Right lobe of liver (tissue), 6 donors: ENCODE measurements around the gene SLX4IP. TPM values are rescaled to one million over a fixed set of nuclear protein-coding genes. Genes with fewer than 3 reads are reported as not detected.
A peak's percentile ranks its signal among the peaks of the same experiment; 100 is the strongest.

Experiments used
- ATAC-seq, 4 donors: fragments of 200-7000 bp; cut with Tn5 transposase; one replicate each; pipeline ENCODE4 v1.9.1; 2020; ENCODE audit warnings: mild to moderate bottlenecking in 4 of 4, moderate library complexity in 4 of 4
- DNase-seq, 3 donors: peaks; one replicate each; pipeline ENCODE4 v3.0.0-alpha.2; 2020
- H3K27ac ChIP-seq, 3 donors: fragments of 200-600 bp; one replicate each; pipeline ENCODE4 v1.8.0; 2022
- H3K27me3 ChIP-seq, 2 donors: fragments of 200-600 bp; one replicate each; pipeline ENCODE4 v1.8.0; 2022
- H3K36me3 ChIP-seq, 4 donors: fragments of 200-600 bp; sonication (generic) in 1 of 4; one replicate each; pipeline versions ENCODE4 v1.5.1 to v1.8.0; 2017 to 2022; ENCODE audit warnings: control low read depth in 1 of 4
- H3K4me1 ChIP-seq, 4 donors: fragments of 200-600 bp; sonication (generic) in 1 of 4; one replicate each; pipeline versions ENCODE4 v1.5.1 to v1.8.0; 2017 to 2022; ENCODE audit warnings: control low read depth in 1 of 4
- H3K4me3 ChIP-seq, 3 donors: fragments of 200-600 bp; one replicate each; pipeline ENCODE4 v1.8.0; 2022
- H3K9me3 ChIP-seq, 4 donors: fragments of 200-600 bp; sonication (generic) in 1 of 4; one replicate each; pipeline versions ENCODE4 v1.5.1 to v1.8.0; 2017 to 2022; ENCODE audit warnings: control low read depth in 1 of 4
- CTCF ChIP-seq, 4 donors: fragments of 200-600 bp in 3 of 4; fragments of 450-650 bp in 1 of 4; IDR thresholded peaks; one replicate each; pipeline versions ENCODE4 v1.5.1 to v1.8.0; 2016 to 2022; ENCODE audit warnings: antibody characterized with exemption in 4 of 4, mild to moderate bottlenecking in 2 of 4
- POLR2A ChIP-seq: fragments of 450-650 bp; IDR thresholded peaks from one replicate; pipeline ENCODE4 v1.6.1; 2017; ENCODE audit warnings: antibody characterized with exemption, mild to moderate bottlenecking
- WGBS: methylation state at CpG from one replicate; pipeline ENCODE4 v1.1.6; 2018; ENCODE audit warnings: low coverage, low lambda C conversion rate; ENCODE audit not compliant: insufficient coverage; ENCODE audit errors: missing lambda C conversion rate; 5-methylcytosine and 5-hydroxymethylcytosine counted together
- intact Hi-C, 2 donors: fragments of 100-400 bp; cut with DNase I; formaldehyde crosslinking; loops; one replicate each; pipeline versions ENCODE4 v1.11.2 to v1.14.1; 2022
- total RNA-seq, 6 experiments: library from RNA; depleted of rRNA in 2 of 6; stranded (reverse); fragments of >200 nt in 2 of 6; fragmentation: NEBNext Ultra II Directional in 3 of 6; extraction: Animal tissue kit (Norgen Biotek cat#: 25700) in 3 of 6; gene quantifications; one replicate each; pipeline versions ENCODE4 v1.1.0 to v1.2.4, GENCODE V29; 2016 to 2023
- donor health status: DM: no; HTN: yes; CAD: no.
- donor health status: DM: no; HTN: no; CAD: no.
- donor health status: DM: no; HTN: no; CAD: no.
- donor health status: DM: no; HTN: yes; CAD: no.
- donor health status: DM: no; HTN: yes; CAD: no.

SLX4IP gene
- total RNA-seq, 6 experiments from 2014 or later: 2.0 to 4.0 (median 3.5) TPM

GRCh38 chr20:10498200-10498599, 63.1 kb downstream of the SLX4IP start:
- Histone ChIP-seq H3K27ac (no peak overlapping the region), H3K36me3 (no peaks in the 10 kb centered on the region), H3K4me1 (no peaks in the 10 kb centered on the region), H3K4me3 (no peak overlapping the region), H3K27me3 (no peaks in the 10 kb centered on the region), H3K9me3 (no peaks in the 10 kb centered on the region)
- intact Hi-C loops: no loop called here
- no peak for TF ChIP-seq POLR2A
- no peak for TF ChIP-seq CTCF (IDR thresholded peaks at IDR 0.05)
- no peak for DNase-seq
- peak in 3 of 4 donors; percentile 19 to 47 (median 40) for ATAC-seq
- 50% methylated on average over 1 of the region's 1 CpG for WGBS

- Histone ChIP-seq H3K4me3 (no peak overlapping the region), H3K27ac (no peak overlapping the region), H3K36me3 (no peaks in the 10 kb centered on the region), H3K4me1 (peaks cover 0 to 24% (median 11%) of the 10 kb centered on the region in 4 donors), H3K27me3 (no peaks in the 10 kb centered on the region), H3K9me3 (no peaks in the 10 kb centered on the region)
- intact Hi-C loops: no loop called here
- TF ChIP-seq CTCF (IDR thresholded peaks at IDR 0.05) (no peak), POLR2A (no peak)
- peak in 1 of 4 donors; percentile 13 for ATAC-seq
- no peak for DNase-seq
- 56% methylated on average over 4 of the region's 4 CpGs for WGBS
Measured at GRCh38 chr20:10501402-10501801, 66.3 kb downstream of the SLX4IP start.

- TF ChIP-seq POLR2A (no peak), CTCF (IDR thresholded peaks at IDR 0.05) (no peak)
- no CpG with 5 or more reads among the region's 5 CpGs for whole genome bisulfite sequencing
- intact Hi-C loops: no loop called here
- peaks cover 0 to 27% (median 12%) of the 10 kb centered on the region in 4 donors for H3K4me1 ChIP-seq
- no peak overlapping the region for H3K4me3 ChIP-seq
- H3K27ac ChIP-seq: no peak overlapping the region
- DNase-seq (no peak), ATAC-seq (no peak)
- H3K9me3 ChIP-seq: no peaks in the 10 kb centered on the region
- no peaks in the 10 kb centered on the region for H3K36me3 ChIP-seq
- no peaks in the 10 kb centered on the region for H3K27me3 ChIP-seq
Measured at GRCh38 chr20:10502098-10502526, 67.0 kb downstream of the SLX4IP start.

DNA sequence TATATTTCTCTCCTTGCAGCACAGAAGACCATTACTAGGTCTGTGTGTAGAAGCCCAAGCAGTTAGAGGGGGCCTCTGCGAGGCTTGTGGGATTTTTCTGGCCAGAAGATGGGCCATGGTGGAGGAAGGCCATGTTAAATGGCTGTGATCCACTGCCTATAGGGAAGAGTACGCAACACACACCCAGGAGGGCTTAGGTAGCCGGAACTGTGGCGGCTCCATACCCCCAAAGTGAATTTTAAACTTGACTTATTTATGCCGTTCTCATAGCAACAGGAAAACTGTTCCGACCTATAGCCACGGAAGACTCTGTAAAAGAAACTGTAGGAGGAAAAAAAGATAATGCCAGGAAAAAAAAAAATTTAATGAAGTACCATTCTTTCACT, 69.5 kb downstream of the SLX4IP start:
- H3K4me1 ChIP-seq: peaks cover 0 to 29% (median 14%) of the 10 kb centered on the region in 4 donors
- 65% methylated on average over 7 of the region's 7 CpGs for WGBS
- H3K27me3 ChIP-seq: no peaks in the 10 kb centered on the region
- peak overlapping the region in 2 of 3 donors; percentile 32 to 61 for H3K27ac ChIP-seq
- no peak overlapping the region for H3K4me3 ChIP-seq
- no peaks in the 10 kb centered on the region for H3K36me3 ChIP-seq
- intact Hi-C loops: no loop called here
- no peak for ATAC-seq
- no peak for TF ChIP-seq CTCF (IDR thresholded peaks at IDR 0.05)
- no peak for TF ChIP-seq POLR2A
- no peak for DNase-seq
- H3K9me3 ChIP-seq: no peaks in the 10 kb centered on the region
